ENCODE data around the gene LARGE1. TPM values are rescaled to one million over a fixed set of nuclear protein-coding genes. Genes with fewer than 3 reads are reported as not detected.

The LARGE1 gene
- total and polyA plus RNA-seq, 2 of the 8 experiments (the other 6 are each of a cell fraction or from before 2014, with no cell fraction given) = 43.7 to 83.0 TPM

DNA sequence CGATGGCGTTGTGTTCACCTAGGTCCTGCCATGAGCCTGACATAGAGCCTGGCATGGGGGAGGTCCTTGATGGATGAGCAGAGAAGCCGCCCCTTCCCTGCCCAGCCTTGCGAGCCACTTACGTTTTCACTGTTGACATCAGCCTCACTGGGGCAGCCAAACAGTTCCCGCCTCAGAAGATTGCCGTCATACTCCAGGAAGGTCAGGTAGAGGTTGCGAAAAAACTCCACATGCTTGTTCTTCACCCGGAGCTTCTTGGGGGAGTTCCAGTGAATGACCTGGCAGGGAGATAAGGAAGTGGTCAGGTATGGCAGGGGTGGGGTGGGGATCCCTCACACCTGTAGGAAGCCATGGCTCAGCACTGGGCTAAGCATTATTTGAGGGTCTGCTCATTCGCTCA lies 582.8 kb downstream of the LARGE1 start:
- Histone ChIP-seq H3K23ac (ENCODE audit: insufficient read length) (no peak overlapping the region), H3K36me3 (ENCODE audit: control insufficient read depth in 2 of 4, insufficient read depth in 4 of 4, low read length in 3 of 4) (peaks cover 0 to 11% (median under 1%) of the 10 kb centered on the region in 4 experiments; a peak in 5 of 8 replicates), H2BK5ac (ENCODE audit: low read depth, low read length) (no peak overlapping the region), H3K79me1 (ENCODE audit: low read depth, low read length) (no peaks in the 10 kb centered on the region; the same call in 1 of the 2 replicates), H3K18ac (ENCODE audit: extremely low read depth, low read length) (no peak overlapping the region), H2BK15ac (ENCODE audit: low read length) (no peak overlapping the region), H3K27me3 (replicated peaks in 1 of 4; ENCODE audit: control insufficient read depth in 3 of 4, extremely low read depth in 1 of 4, insufficient read depth in 3 of 4, low read length in 3 of 4) (no peaks in the 10 kb centered on the region), H3K56ac (replicated peaks; ENCODE audit: insufficient read length, low read depth, low read length) (no peak overlapping the region), H3K9me3 (ENCODE audit: insufficient read depth in 2 of 2, low read depth in 1 of 2, low read length in 1 of 2) (no peaks in the 10 kb centered on the region), H4K91ac (replicated peaks; ENCODE audit: insufficient read length, low read length) (no peak overlapping the region), H3K14ac (ENCODE audit: insufficient read length) (no peak overlapping the region), H3K79me2 (ENCODE audit: control insufficient read depth in 1 of 2, insufficient read depth in 2 of 2, low read length in 2 of 2) (no peaks in the 10 kb centered on the region), H2BK20ac (ENCODE audit: low read length) (no peak overlapping the region), H3K4me3 (ENCODE audit: extremely low read depth in 1 of 4, insufficient read depth in 2 of 4, low read depth in 3 of 4, low read length in 4 of 4) (no peak overlapping the region), H2BK120ac (replicated peaks; ENCODE audit: low read depth, low read length) (no peak overlapping the region), H2BK12ac (ENCODE audit: low read depth, low read length) (no peak overlapping the region), H2AFZ (ENCODE audit: low read length) (no peak overlapping the region), H3K23me2 (ENCODE audit: low read depth, low read length) (no peaks in the 10 kb centered on the region), H4K20me1 (replicated peaks in 1 of 2; ENCODE audit: control insufficient read depth in 1 of 2, insufficient read depth in 2 of 2, low read length in 2 of 2) (peaks cover 0 to 2% of the 10 kb centered on the region in 2 experiments), H3K4me2 (ENCODE audit: insufficient read depth in 1 of 2, low read depth in 2 of 2, low read length in 2 of 2) (no peak overlapping the region), H4K8ac (ENCODE audit: extremely low read depth, insufficient read depth, low read length) (no peak overlapping the region), H3K4ac (replicated peaks; ENCODE audit: insufficient read length, low read depth, low read length) (no peak overlapping the region), H3K9ac (replicated peaks in 1 of 4; ENCODE audit: extremely low read depth in 1 of 4, low read depth in 3 of 4, low read length in 3 of 4) (no peak overlapping the region), H3K27ac (ENCODE audit: low read depth, low read length) (no peak overlapping the region), H2AK5ac (ENCODE audit: low read depth, low read length) (no peak overlapping the region), H3K4me1 (replicated peaks in 1 of 4; ENCODE audit: control insufficient read depth in 3 of 4, insufficient read depth in 4 of 4, low read length in 3 of 4) (no peaks in the 10 kb centered on the region), H4K5ac (ENCODE audit: insufficient read length, low read depth, low read length) (no peak overlapping the region)
- CTCF ChIA-PET (ENCODE audit: partially characterized antibody) = interaction anchor here (1.0 kb wide), 1 partner anchor 20 kb away, joined by 4 read pairs; no protein-coding TSS in a partner anchor
- 93% methylated on average over 10 of the region's 10 CpGs; no CpG with 5 or more reads in 1 of the 2 experiments for WGBS, 2 experiments (ENCODE audit: extremely low coverage in 1 of 2, insufficient coverage in 1 of 2, insufficient read length in 1 of 2, insufficient replicate concordance in 2 of 2, low coverage in 1 of 2, low lambda C conversion rate in 2 of 2, missing lambda C conversion rate in 1 of 2)
- no peak for FAIRE-seq
- no peak for DNase-seq (ENCODE audit: low read depth in 1 of 2, low spot score in 2 of 2)
- POLR2A ChIA-PET (ENCODE audit: partially characterized antibody) = no interaction called here
- TF ChIP-seq EZH2 (IDR thresholded peaks at IDR 0.05; ENCODE audit: low read depth, low read length, severe bottlenecking) = no peak
- no peak for TF ChIP-seq HDAC6 (IDR thresholded peaks at IDR 0.05; ENCODE audit: low read depth, low read length)
- TF ChIP-seq CBX8 (IDR thresholded peaks at IDR 0.05; ENCODE audit: borderline replicate concordance, low read depth, low read length) = no peak
- TF ChIP-seq KDM5A (IDR thresholded peaks at IDR 0.05; ENCODE audit: low read length) = no peak
- TF ChIP-seq CREB1 (IDR thresholded peaks at IDR 0.05) = no peak
